GM20000 (cell line): ENCODE data around the gene MCEMP1.

Experiments used
- DNase-seq: peaks from one replicate; pipeline ENCODE4 v3.0.0; 2012; ENCODE audit warnings: low spot score
- CTCF ChIP-seq: IDR thresholded peaks from 2 replicates; pipeline ENCODE4 v1.5.1; 2012; ENCODE audit warnings: mild to moderate bottlenecking, control low read depth; ENCODE audit errors: extremely low read depth, missing control alignments

MCEMP1 gene

GRCh38 chr19:7669641-7670040 is 7.2 kb upstream of the MCEMP1 start:
- no peak for TF ChIP-seq CTCF
- no peak for DNase-seq

- TF ChIP-seq CTCF = no peak
- no peak for DNase-seq
Observed at GRCh38 chr19:7670150-7670783, 6.6 kb upstream of the MCEMP1 start.

- DNase-seq = no peak
- TF ChIP-seq CTCF = no peak
Observed at GRCh38 chr19:7670790-7671189, 6.1 kb upstream of the MCEMP1 start.

GRCh38 chr19:7672522-7672921 is 4.4 kb upstream of the MCEMP1 start:
- DNase-seq = no peak
- TF ChIP-seq CTCF = no peak

- DNase-seq = no peak
- TF ChIP-seq CTCF = no peak
Observed at GRCh38 chr19:7674010-7675005, 2.6 kb upstream of the MCEMP1 start.

GRCh38 chr19:7676376-7676775 is 514 bp upstream of the MCEMP1 start:
- no peak for DNase-seq
- TF ChIP-seq CTCF = no peak

GRCh38 chr19:7677669-7678311 is 900 bp downstream of the MCEMP1 start:
- no peak for TF ChIP-seq CTCF

More at GRCh38 chr19:7677669-7678311, 900 bp downstream of the MCEMP1 start:
- no peak for DNase-seq
